ENCODE data around the gene STPG1.

Gene STPG1

GRCh38 chr1:24321126-24321525 is 92.5 kb downstream of the STPG1 start:
- no peak for TF ChIP-seq CTCF (IDR thresholded peaks at IDR 0.05; ENCODE audit: extremely low read depth, insufficient read depth, missing control alignments)
- no peak for DNase-seq (ENCODE audit: low spot score)
- in situ Hi-C loops (cut with MboI; ENCODE audit: low pct_unique_long_range_greater_than_20kb, low sequenced_read_pairs, unreplicated experiment), result no loop called here

GRCh38 chr1:24319962-24320361 is 93.6 kb downstream of the STPG1 start:
- in situ Hi-C loops (cut with MboI; ENCODE audit: low pct_unique_long_range_greater_than_20kb, low sequenced_read_pairs, unreplicated experiment), result no loop called here
- DNase-seq (ENCODE audit: low spot score), result no peak
- no peak for TF ChIP-seq CTCF (IDR thresholded peaks at IDR 0.05; ENCODE audit: extremely low read depth, insufficient read depth, missing control alignments)

GRCh38 chr1:24319312-24319863 is 94.2 kb downstream of the STPG1 start, which contains the start of gene GRHL3:
Gene GRHL3 (plus strand): TSS chr1:24319357. CDS start chr1:24319552, 195 bp downstream.
- TF ChIP-seq CTCF (IDR thresholded peaks at IDR 0.05; ENCODE audit: extremely low read depth, insufficient read depth, missing control alignments), result no peak
- in situ Hi-C loops (cut with MboI; ENCODE audit: low pct_unique_long_range_greater_than_20kb, low sequenced_read_pairs, unreplicated experiment), result no loop called here
- DNase-seq (ENCODE audit: low spot score), result peak; percentile 39

- no peak for TF ChIP-seq CTCF (IDR thresholded peaks at IDR 0.05; ENCODE audit: extremely low read depth, insufficient read depth, missing control alignments)
- DNase-seq (ENCODE audit: low spot score), result no peak
- in situ Hi-C loops (cut with MboI; ENCODE audit: low pct_unique_long_range_greater_than_20kb, low sequenced_read_pairs, unreplicated experiment), result no loop called here
These were observed 94.8 kb downstream of the STPG1 start for GRCh38 chr1:24318615-24319311.

- no peak for DNase-seq (ENCODE audit: low spot score)
- no peak for TF ChIP-seq CTCF (IDR thresholded peaks at IDR 0.05; ENCODE audit: extremely low read depth, insufficient read depth, missing control alignments)
- in situ Hi-C loops (cut with MboI; ENCODE audit: low pct_unique_long_range_greater_than_20kb, low sequenced_read_pairs, unreplicated experiment), result no loop called here
These were observed 95.5 kb downstream of the STPG1 start for GRCh38 chr1:24317956-24318614.

GRCh38 chr1:24317081-24317480 is 96.5 kb downstream of the STPG1 start:
- in situ Hi-C loops (cut with MboI; ENCODE audit: low pct_unique_long_range_greater_than_20kb, low sequenced_read_pairs, unreplicated experiment), result no loop called here

More at GRCh38 chr1:24317081-24317480, 96.5 kb downstream of the STPG1 start:
- no peak for DNase-seq (ENCODE audit: low spot score)
- no peak for TF ChIP-seq CTCF (IDR thresholded peaks at IDR 0.05; ENCODE audit: extremely low read depth, insufficient read depth, missing control alignments)
